ENCODE measurements around the gene GRM4. TPM values are rescaled to one million over a fixed set of nuclear protein-coding genes. Genes with fewer than 3 reads are reported as not detected.
"Not testable (repeated sequence)": the region's sequence is repeated elsewhere in the genome, so short reads cannot be mapped to it uniquely, and the experiment has no call there.

GRM4 gene
- total RNA-seq, 6 experiments from 2014 or later = not detected

DNA sequence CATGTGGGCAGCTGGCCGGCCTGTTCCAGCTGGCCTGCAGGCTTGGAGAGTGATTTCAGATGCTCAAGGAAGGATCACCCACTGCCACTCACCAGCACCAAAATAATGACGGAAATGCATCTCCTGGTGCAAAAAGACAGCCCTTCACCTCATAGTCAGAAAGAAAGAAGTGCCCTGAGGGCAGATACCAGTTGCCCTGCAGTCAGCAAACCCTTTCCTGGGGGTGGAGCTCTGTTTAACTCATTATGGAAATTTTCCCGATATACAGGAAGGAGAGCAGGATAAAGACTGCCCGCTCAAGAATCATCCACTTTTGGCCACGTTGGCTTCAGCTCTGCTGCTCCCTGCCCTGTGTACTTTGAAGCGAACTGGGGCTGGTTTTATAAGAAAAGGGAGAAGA is 127.9 kb downstream of the GRM4 start:
- Histone ChIP-seq H3K4me1 (no peaks in the 10 kb centered on the region), H3K36me3 (no peaks in the 10 kb centered on the region), H3K27ac (no peak overlapping the region), H3K27me3 (no peaks in the 10 kb centered on the region), H3K9me3 (no peaks in the 10 kb centered on the region), H3K4me3 (no peak overlapping the region)
- DNase-seq (no peak), ATAC-seq (no peak)
- TF ChIP-seq, protein P1, sequence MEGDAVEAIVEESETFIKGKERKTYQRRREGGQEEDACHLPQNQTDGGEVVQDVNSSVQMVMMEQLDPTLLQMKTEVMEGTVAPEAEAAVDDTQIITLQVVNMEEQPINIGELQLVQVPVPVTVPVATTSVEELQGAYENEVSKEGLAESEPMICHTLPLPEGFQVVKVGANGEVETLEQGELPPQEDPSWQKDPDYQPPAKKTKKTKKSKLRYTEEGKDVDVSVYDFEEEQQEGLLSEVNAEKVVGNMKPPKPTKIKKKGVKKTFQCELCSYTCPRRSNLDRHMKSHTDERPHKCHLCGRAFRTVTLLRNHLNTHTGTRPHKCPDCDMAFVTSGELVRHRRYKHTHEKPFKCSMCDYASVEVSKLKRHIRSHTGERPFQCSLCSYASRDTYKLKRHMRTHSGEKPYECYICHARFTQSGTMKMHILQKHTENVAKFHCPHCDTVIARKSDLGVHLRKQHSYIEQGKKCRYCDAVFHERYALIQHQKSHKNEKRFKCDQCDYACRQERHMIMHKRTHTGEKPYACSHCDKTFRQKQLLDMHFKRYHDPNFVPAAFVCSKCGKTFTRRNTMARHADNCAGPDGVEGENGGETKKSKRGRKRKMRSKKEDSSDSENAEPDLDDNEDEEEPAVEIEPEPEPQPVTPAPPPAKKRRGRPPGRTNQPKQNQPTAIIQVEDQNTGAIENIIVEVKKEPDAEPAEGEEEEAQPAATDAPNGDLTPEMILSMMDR (IDR thresholded peaks at IDR 0.05) = no peak
- TF ChIP-seq POLR2A (IDR thresholded peaks at IDR 0.05) = no peak
- WGBS (ENCODE audit: insufficient coverage, low coverage, low lambda C conversion rate, missing lambda C conversion rate) = 73% methylated on average over 5 of the region's 6 CpGs
- intact Hi-C loops (cut with DNase I) = no loop called here

DNA sequence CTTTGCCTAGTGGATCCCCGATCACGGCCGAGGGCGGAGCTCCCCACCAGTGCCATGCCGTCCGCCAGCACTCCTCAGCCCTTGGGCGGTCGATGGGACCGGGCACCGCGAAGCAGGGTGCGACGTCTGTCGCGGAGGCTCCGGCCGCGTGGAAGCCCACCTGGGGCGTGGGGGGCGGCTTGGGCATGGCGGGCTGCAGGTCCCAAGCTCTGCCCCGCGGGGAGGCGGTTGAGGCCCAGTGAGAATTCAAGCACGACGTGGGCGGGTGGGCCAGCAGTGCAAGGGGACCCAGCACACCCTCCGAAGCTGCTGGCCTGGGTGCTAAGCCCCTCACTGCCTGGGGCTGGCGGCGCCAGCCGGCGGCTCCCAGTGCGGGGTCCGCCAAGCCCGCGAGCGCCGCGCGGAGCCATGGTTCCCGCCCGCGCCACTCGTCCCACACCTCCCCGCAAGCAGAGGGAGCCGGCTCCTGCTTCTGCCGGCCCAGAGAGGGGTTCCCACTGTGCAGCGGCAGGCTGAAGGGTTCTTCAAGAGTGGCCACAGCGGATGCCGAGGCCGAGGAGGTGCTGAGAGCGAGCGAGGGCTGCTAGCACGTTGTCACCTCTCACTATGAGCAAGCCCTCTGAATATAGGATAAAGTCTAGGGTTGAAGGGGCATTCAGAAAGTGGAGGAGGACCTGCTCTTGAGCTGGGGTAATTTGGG is 128.6 kb downstream of the GRM4 start:
- Histone ChIP-seq H3K27me3 (no peaks in the 10 kb centered on the region), H3K4me3 (no peak overlapping the region), H3K36me3 (no peaks in the 10 kb centered on the region), H3K4me1 (no peaks in the 10 kb centered on the region), H3K9me3 (no peaks in the 10 kb centered on the region), H3K27ac (no peak overlapping the region)
- TF ChIP-seq, protein P1 (IDR thresholded peaks at IDR 0.05) = no peak
- TF ChIP-seq POLR2A (IDR thresholded peaks at IDR 0.05) = no peak
- ATAC-seq = no peak
- intact Hi-C loops (cut with DNase I) = no loop called here
- WGBS (ENCODE audit: insufficient coverage, low coverage, low lambda C conversion rate, missing lambda C conversion rate) = 94% methylated on average over 24 of the region's 54 CpGs
- no peak for DNase-seq

DNA sequence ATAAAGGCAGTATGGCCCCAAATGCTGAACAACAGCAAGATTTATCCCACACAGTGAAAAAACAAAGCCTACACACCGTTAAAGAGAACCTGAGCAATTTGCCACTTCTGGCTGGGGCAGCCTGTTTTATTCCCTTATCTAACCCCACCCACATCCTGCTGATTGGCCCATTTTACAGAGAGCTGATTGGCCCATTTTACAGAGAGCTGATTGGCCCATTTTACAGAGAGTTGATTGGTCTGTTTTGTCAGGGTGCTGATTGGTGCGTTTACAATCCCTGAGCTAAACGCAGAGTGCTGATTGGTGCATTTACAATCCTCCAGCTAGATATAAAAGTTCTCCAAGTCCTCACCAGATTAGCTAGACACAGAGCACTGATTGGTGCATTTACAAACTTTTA is 129.3 kb downstream of the GRM4 start:
- intact Hi-C loops (cut with DNase I) = not testable (repeated sequence)

DNA sequence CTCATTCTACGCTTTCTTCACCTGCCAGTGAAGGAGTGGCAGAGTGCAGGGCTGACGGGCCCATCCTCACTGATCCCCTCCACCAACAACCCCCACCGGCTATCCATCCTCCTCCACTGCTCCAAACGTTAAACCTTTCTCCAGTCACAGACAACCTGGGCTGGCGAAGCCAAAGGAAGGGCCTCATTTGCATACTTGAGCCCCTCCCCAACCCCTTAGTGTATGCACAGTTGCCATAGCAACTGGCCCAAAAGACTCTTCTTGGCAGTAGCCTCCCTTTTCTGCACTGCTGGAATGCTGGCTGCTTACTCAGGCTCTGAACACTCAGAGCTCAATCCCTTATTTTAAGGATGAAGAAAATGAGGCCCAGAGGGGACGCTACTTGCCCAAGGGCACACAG is 130.3 kb downstream of the GRM4 start:
- 44% methylated on average over 2 of the region's 6 CpGs for WGBS (ENCODE audit: insufficient coverage, low coverage, low lambda C conversion rate, missing lambda C conversion rate)
- Histone ChIP-seq H3K4me3 (no peak overlapping the region), H3K27me3 (no peaks in the 10 kb centered on the region), H3K27ac (no peak overlapping the region), H3K36me3 (no peaks in the 10 kb centered on the region), H3K9me3 (no peaks in the 10 kb centered on the region), H3K4me1 (no peaks in the 10 kb centered on the region)
- TF ChIP-seq, protein P1 (IDR thresholded peaks at IDR 0.05) = no peak
- TF ChIP-seq POLR2A (IDR thresholded peaks at IDR 0.05) = no peak
- intact Hi-C loops (cut with DNase I) = no loop called here
- ATAC-seq (no peak), DNase-seq (no peak)

More for the DNA sequence above, 129.3 kb downstream of the GRM4 start:
- not testable (repeated sequence) for DNase-seq, H3K4me3 ChIP-seq, H3K4me1 ChIP-seq, H3K36me3 ChIP-seq, H3K27me3 ChIP-seq, ATAC-seq, H3K9me3 ChIP-seq, H3K27ac ChIP-seq
- WGBS (ENCODE audit: insufficient coverage, low coverage, low lambda C conversion rate, missing lambda C conversion rate) = 75% methylated on average over 2 of the region's 3 CpGs

DNA sequence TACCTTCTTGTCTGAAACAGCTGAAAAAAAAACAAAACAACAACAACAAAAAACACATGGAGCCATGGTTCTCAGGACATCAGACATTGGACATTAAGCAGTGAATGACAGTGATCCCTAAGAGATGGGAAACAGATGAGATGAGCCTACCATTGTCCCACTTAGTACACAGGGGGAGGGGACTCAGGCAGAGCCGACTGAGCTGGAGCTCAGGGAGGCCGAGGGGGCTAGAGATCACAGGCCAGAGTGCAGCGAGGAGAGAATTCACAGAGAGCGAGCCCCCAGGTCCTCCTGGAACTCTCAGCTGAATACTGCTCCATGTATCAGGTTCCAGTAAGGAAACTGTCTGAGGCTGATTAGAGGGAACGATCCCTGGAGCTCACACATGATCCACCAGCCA is 134.6 kb downstream of the GRM4 start:
- TF ChIP-seq, protein P1 (IDR thresholded peaks at IDR 0.05) = no peak
- no peak for TF ChIP-seq POLR2A (IDR thresholded peaks at IDR 0.05)
- DNase-seq (no peak), ATAC-seq (no peak)
- Histone ChIP-seq H3K4me3 (no peak overlapping the region), H3K36me3 (no peaks in the 10 kb centered on the region), H3K9me3 (no peaks in the 10 kb centered on the region), H3K27me3 (no peaks in the 10 kb centered on the region), H3K27ac (no peak overlapping the region), H3K4me1 (no peaks in the 10 kb centered on the region)
- intact Hi-C loops (cut with DNase I) = no loop called here
- WGBS (ENCODE audit: insufficient coverage, low coverage, low lambda C conversion rate, missing lambda C conversion rate) = no CpG with 5 or more reads among the region's 5 CpGs

Measured in right lobe of liver (tissue), 6 donors.